ENCODE results near the gene SPINK2. TPM values are rescaled to one million over a fixed set of nuclear protein-coding genes. Genes with fewer than 3 reads are reported as not detected.

Gene SPINK2
- total and polyA plus RNA-seq, 2 of the 8 experiments (the other 6 are each of a cell fraction or from before 2014, with no cell fraction given), result 0.89 to 1.4 TPM

- TF ChIP-seq RAD21 (IDR thresholded peaks at IDR 0.05 in 1 of 2, conservative IDR thresholded peaks at IDR 0.05 in 1 of 2; ENCODE audit: low read depth in 2 of 2, low read length in 2 of 2) (peak; percentile 26 to 38), KDM4A (IDR thresholded peaks at IDR 0.05; ENCODE audit: low read depth, low read length, severe bottlenecking) (no peak), EP300 (IDR thresholded peaks at IDR 0.05; ENCODE audit: borderline replicate concordance in 1 of 2, low read depth in 2 of 2, low read length in 2 of 2) (no peak)
Observed at GRCh38 chr4:56762484-56763250, 58.8 kb downstream of the SPINK2 start (continued).

All from H1 (cell line).